WERI-Rb-1 (cell line): ENCODE measurements around the gene OR4M2.
"Not testable (repeated sequence)": the region's sequence is repeated elsewhere in the genome, so short reads cannot be mapped to it uniquely, and the experiment has no call there.

Experiments
- DNase-seq: peaks from one replicate; pipeline ENCODE4 v3.0.0-alpha.2; 2020
- H3K27ac ChIP-seq: fragments of 250-450 bp; sonication (Bioruptor Pico); 2 replicates; pipeline ENCODE4 v1.5.1; 2020; ENCODE audit warnings: mild to moderate bottlenecking, moderate library complexity
- H3K27me3 ChIP-seq: fragments of 250-450 bp; sonication (Bioruptor Pico); 2 replicates; pipeline ENCODE4 v1.5.1; 2021; ENCODE audit warnings: mild to moderate bottlenecking, low read depth, moderate library complexity; ENCODE audit not compliant: insufficient read depth, severe bottlenecking
- H3K36me3 ChIP-seq: fragments of 250-450 bp; sonication (Bioruptor Pico); 2 replicates; pipeline ENCODE4 v1.5.1; 2020; ENCODE audit warnings: mild to moderate bottlenecking, moderate library complexity
- H3K4me3 ChIP-seq: 2 replicates; pipeline ENCODE4 v1.5.1; 2011; ENCODE audit warnings: low read depth, mild to moderate bottlenecking, control low read depth, low read length
- H3K9me3 ChIP-seq: fragments of 250-450 bp; sonication (Bioruptor Pico); 2 replicates; pipeline ENCODE4 v1.5.1; 2021; ENCODE audit warnings: mild to moderate bottlenecking, moderate library complexity; ENCODE audit not compliant: severe bottlenecking

Gene OR4M2, protein sequence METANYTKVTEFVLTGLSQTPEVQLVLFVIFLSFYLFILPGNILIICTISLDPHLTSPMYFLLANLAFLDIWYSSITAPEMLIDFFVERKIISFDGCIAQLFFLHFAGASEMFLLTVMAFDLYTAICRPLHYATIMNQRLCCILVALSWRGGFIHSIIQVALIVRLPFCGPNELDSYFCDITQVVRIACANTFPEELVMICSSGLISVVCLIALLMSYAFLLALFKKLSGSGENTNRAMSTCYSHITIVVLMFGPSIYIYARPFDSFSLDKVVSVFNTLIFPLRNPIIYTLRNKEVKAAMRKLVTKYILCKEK

DNA sequence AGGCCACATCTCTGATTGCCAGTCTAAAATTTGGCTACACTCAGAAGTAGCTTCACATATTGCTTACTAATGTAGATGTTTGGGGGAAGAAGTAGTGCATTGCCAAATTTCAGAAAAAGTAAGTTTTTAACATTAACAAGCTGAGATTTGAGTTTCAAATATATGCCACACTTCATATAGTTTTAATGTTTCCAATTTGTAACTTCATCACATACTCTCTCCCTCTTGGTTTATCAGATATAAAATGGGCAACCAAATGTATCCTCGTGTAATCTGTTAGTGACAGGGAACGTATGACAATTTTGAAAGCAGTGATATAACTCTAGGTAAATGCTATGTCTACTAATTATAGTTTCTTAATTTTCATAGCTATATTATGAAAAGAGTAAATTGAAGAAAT is at the start of gene OR4M2:
Gene OR4M2, plus strand, starts transcription at position 301 of the 400 bp plus-strand sequence. Its CDS starts 98 bp downstream, at position 399.
- H3K36me3 ChIP-seq, H3K4me3 ChIP-seq, H3K27ac ChIP-seq, H3K27me3 ChIP-seq, DNase-seq, H3K9me3 ChIP-seq: not testable (repeated sequence)

DNA sequence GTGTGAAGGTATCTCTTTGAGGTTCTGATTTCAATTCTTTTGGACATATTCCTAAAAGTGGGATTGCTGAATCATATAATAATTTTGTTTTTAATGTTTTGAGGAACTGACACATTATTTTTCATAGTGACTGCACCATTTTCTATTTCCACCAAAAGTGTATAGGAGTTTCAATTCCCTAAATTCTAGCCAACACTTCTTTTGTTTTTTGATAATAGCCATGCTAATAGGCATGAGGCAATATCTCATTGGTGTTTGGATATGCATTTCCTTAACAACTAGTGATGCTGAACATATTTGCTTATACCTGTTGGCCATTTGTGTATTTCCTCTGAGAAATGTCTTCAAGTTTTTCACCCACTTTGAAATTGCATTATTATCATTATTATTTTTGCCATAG is 11.1 kb upstream of the OR4M2 start:
- H3K9me3 ChIP-seq, H3K27me3 ChIP-seq, H3K27ac ChIP-seq, H3K4me3 ChIP-seq, H3K36me3 ChIP-seq, DNase-seq: not testable (repeated sequence)

DNA sequence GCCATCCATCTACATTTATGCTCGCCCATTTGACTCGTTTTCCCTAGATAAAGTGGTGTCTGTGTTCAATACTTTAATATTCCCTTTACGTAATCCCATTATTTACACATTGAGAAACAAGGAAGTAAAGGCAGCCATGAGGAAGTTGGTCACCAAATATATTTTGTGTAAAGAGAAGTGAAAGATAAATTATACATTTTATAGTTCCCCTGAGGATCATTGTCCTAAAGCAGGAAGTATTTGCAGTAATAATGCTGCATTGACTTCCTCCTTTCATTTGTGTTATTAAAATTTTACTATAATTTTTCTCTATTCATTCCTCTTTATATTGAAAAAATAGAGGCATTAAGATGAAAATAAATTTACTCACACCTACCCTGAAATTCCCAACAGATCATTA is 1.1 kb downstream of the OR4M2 start:
- not testable (repeated sequence) for H3K27ac ChIP-seq, H3K4me3 ChIP-seq, DNase-seq, H3K27me3 ChIP-seq, H3K9me3 ChIP-seq, H3K36me3 ChIP-seq

DNA sequence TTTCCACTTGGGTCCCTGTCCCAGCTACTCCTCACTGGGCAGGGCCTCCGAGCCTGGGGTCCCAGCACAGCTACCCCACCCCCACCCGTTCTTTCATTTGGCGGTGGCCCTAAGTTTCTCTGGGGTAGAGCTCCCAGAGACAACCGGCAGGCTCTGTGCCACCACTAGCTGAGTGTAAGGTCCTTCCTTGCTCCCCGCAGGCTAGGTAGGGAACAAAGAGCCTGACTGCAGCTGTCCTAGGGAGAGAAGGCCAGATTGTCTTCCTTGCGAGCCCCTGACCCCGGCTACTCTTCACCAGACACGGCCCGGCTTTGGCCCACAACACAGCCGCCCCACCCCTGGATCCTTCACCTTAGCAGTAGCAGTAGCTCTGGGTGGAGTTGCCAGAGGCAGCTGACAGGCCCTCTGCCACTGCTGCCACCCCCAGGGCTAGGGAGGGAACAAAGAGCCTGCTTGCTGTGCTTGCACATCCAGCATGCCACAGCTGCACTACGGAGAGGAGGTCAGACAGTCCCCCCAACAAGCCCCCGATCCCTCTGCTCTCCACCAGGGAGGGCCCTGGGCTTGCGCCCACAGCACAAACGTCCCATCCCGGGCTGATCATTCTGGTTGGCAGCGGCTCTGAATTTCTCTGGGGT is 18.4 kb downstream of the OR4M2 start:
- not testable (repeated sequence) for H3K4me3 ChIP-seq, H3K27me3 ChIP-seq, H3K27ac ChIP-seq, H3K9me3 ChIP-seq, DNase-seq, H3K36me3 ChIP-seq

DNA sequence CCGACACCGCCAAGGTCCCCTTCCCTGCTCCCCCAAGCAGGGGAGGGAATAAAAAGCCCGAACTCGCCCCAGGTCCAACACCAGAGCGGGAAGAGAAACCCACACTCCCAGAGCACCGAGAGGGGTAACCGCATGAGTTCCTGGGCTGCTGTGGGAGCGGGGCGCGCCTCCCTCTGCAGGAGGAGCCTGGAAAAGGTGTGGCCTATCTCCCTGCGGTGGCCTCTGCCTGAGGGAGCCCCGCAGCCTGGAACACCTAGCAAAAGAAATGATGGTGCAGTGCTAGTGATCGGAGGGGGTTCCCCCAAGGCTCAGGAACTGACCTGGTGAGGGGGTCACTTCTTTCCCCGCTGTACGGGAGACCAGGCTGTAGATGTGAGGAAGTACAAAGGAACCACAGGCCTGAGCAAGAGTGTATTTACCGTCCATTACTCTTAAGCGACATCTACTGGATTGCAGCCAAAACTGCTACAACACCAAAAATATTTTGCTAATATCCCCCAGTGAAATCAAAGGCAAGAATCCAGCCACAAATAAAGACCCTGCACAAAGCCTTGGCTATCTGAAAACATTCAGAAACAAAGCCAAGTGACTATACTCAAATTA is 19.1 kb downstream of the OR4M2 start:
- not testable (repeated sequence) for DNase-seq, H3K36me3 ChIP-seq, H3K4me3 ChIP-seq, H3K9me3 ChIP-seq, H3K27me3 ChIP-seq, H3K27ac ChIP-seq

DNA sequence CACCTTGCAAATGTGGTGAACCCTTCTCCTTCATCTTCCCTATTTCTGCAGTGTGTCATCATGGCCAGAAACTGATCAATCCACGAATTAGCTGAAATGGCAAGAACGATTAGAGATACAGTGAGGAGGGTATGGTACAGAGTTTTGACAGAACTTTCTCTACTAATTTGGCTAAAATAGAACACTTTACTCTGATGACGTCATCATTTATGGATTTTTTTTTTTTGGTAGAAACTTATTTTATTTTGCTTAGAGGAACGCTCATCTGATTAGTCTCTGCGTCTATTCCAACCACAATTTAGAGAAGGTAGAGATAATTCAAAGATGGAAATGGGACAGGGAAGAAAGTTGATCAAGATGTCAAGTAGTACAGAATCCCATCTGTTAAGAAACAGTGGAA is 41.7 kb downstream of the OR4M2 start:
- H3K27me3 ChIP-seq, H3K4me3 ChIP-seq, H3K27ac ChIP-seq, H3K36me3 ChIP-seq, DNase-seq, H3K9me3 ChIP-seq: not testable (repeated sequence)
